ENCODE measurements around the gene HDAC1. TPM values are rescaled to one million over a fixed set of nuclear protein-coding genes. Genes with fewer than 3 reads are reported as not detected.

The HDAC1 gene
- total and polyA plus RNA-seq, 2 of the 8 experiments (the other 6 are each of a cell fraction or from before 2014, with no cell fraction given): 111 to 125 TPM

GRCh38 chr1:32291708-32292538, at the start of gene HDAC1 (continued):
- TF ChIP-seq SIN3A (conservative IDR thresholded peaks at IDR 0.05 in 1 of 2, IDR thresholded peaks at IDR 0.05 in 1 of 2; ENCODE audit: low read depth in 1 of 2, low read length in 2 of 2) (no peak), JUND (IDR thresholded peaks at IDR 0.05; ENCODE audit: low read length) (peak; percentile 44; the same call in 1 of the 2 replicates), PHF8 (conservative IDR thresholded peaks at IDR 0.05; ENCODE audit: low read depth, low read length) (peak; percentile 84), HDAC2 (IDR thresholded peaks at IDR 0.05; ENCODE audit: borderline replicate concordance in 1 of 2, low read depth in 2 of 2, low read length in 2 of 2) (peak in 1 of 2 experiments; percentile 86; a peak in 1 of 4 replicates), ZNF274 (IDR thresholded peaks at IDR 0.05; ENCODE audit: borderline replicate concordance, extremely low read depth, low read length) (no peak), EZH2 (IDR thresholded peaks at IDR 0.05; ENCODE audit: low read depth, low read length, severe bottlenecking) (no peak), KDM4A (IDR thresholded peaks at IDR 0.05; ENCODE audit: low read depth, low read length, severe bottlenecking) (peak; percentile 98), MAX (IDR thresholded peaks at IDR 0.05) (0 out of 2 replicates have a peak, but pooled peaks have one; percentile 20), TCF12 (IDR thresholded peaks at IDR 0.05; ENCODE audit: low read depth, low read length) (no peak), FOSL1 (IDR thresholded peaks at IDR 0.05; ENCODE audit: insufficient read depth, low read depth, low read length) (no peak), TBP (IDR thresholded peaks at IDR 0.05; ENCODE audit: low read depth, low read length) (no peak; the same call in 1 of the 2 replicates), CBX5 (IDR thresholded peaks at IDR 0.05; ENCODE audit: low read depth, low read length) (no peak), TAF1 (IDR thresholded peaks at IDR 0.05; ENCODE audit: low read depth, low read length) (peak; percentile 49), ASH2L (IDR thresholded peaks at IDR 0.05; ENCODE audit: low read length) (peak; percentile 75), RFX5 (IDR thresholded peaks at IDR 0.05; ENCODE audit: borderline replicate concordance, low read depth, low read length) (no peak), CREB1 (IDR thresholded peaks at IDR 0.05) (no peak; the same call in none of the 2 replicates), SRF (IDR thresholded peaks at IDR 0.05; ENCODE audit: low read depth, low read length) (no peak), GTF2F1 (IDR thresholded peaks at IDR 0.05; ENCODE audit: borderline replicate concordance, low read depth, low read length) (no peak), E2F6 (IDR thresholded peaks at IDR 0.05) (0 out of 2 replicates have a peak, but pooled peaks have one; percentile 15), RXRA (IDR thresholded peaks at IDR 0.05; ENCODE audit: insufficient read depth, low read depth, low read length) (no peak), GABPA (IDR thresholded peaks at IDR 0.05; ENCODE audit: borderline replicate concordance, insufficient read depth, low read length) (no peak)
- TF ChIP-seq, protein P1, sequence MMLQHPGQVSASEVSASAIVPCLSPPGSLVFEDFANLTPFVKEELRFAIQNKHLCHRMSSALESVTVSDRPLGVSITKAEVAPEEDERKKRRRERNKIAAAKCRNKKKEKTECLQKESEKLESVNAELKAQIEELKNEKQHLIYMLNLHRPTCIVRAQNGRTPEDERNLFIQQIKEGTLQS (IDR thresholded peaks at IDR 0.05; ENCODE audit: insufficient read depth, low read depth, low read length): no peak
